Measurements from ENCODE around the gene IGSF3.

DNA sequence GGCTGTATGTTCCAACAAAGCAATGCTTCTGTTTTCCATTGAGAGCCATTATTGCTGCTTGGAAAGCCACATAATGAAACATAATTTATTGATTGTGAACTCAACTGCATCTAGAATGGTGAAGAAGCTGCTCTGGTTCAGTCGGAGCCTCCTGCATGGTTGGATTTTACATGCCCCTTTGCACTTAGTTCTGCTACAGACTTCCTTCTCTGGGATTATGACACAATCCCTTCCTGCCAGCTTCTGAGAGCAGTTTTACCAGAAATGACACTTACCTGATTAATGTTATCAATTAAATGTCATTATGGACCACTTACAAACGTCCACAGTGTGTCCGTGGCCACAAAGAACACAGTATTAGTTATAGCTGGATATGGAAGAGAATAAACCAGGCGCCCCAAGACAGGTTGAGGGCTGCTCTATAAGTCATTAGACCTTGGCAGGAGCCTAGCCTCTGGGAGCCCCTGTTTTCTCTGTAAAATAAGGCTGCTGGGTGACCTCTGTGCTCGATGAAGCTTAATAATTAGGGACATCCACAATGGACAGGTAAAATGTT is 89.7 kb downstream of the IGSF3 start:
- TF ChIP-seq, protein P1, sequence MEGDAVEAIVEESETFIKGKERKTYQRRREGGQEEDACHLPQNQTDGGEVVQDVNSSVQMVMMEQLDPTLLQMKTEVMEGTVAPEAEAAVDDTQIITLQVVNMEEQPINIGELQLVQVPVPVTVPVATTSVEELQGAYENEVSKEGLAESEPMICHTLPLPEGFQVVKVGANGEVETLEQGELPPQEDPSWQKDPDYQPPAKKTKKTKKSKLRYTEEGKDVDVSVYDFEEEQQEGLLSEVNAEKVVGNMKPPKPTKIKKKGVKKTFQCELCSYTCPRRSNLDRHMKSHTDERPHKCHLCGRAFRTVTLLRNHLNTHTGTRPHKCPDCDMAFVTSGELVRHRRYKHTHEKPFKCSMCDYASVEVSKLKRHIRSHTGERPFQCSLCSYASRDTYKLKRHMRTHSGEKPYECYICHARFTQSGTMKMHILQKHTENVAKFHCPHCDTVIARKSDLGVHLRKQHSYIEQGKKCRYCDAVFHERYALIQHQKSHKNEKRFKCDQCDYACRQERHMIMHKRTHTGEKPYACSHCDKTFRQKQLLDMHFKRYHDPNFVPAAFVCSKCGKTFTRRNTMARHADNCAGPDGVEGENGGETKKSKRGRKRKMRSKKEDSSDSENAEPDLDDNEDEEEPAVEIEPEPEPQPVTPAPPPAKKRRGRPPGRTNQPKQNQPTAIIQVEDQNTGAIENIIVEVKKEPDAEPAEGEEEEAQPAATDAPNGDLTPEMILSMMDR (IDR thresholded peaks at IDR 0.05) = no peak
- no peak for TF ChIP-seq POLR2A (IDR thresholded peaks at IDR 0.05)

All from esophagus squamous epithelium (tissue), 4 donors.